Stimulated activated CD4-positive, alpha-beta T cell treated with anti-CD3 and anti-CD28 coated beads, Interleukin-15, amount 100 ng/mL, for 48 hours (primary cell): ENCODE measurements around the gene RIOK3.
"Not testable (repeated sequence)": the region's sequence is repeated elsewhere in the genome, so short reads cannot be mapped to it uniquely, and the experiment has no call there.

Source experiments
- DNase-seq, 2 donors: peaks; one replicate each; pipeline ENCODE4 v3.0.0-alpha.2; 2020; ENCODE audit warnings: low read depth in 2 of 2

Gene RIOK3

GRCh38 chr18:23451491-23451890 is 1.6 kb upstream of the RIOK3 start:
- no peak for DNase-seq

DNA sequence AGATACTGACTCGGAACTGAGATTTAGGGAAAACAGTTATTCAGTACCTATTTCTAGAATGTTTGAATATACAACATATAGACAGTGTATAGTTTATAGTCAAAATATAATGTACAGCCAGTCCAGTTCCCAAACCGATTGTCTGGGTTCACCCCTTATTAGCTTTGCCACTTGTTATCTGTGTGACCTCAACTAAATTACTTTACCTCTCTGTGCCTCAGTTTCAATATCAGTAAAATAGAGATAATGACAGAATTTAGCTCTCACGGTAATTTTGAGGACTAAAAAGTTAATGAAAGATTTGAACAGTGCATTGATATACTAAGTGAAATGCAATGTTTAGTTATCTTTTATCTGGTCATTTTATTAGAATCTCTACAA is 750 bp upstream of the RIOK3 start:
- DNase-seq, result no peak

GRCh38 chr18:23453680-23454058 is 582 bp downstream of the RIOK3 start:
- DNase-seq, result no peak

- no peak for DNase-seq
These were observed 3.7 kb downstream of the RIOK3 start for GRCh38 chr18:23456835-23457234.

- no peak for DNase-seq
These were observed 5.9 kb downstream of the RIOK3 start for GRCh38 chr18:23458830-23459529.

GRCh38 chr18:23459530-23459921 is 6.4 kb downstream of the RIOK3 start:
- no peak for DNase-seq

GRCh38 chr18:23460285-23461273 is 7.5 kb downstream of the RIOK3 start:
- no peak for DNase-seq

DNA sequence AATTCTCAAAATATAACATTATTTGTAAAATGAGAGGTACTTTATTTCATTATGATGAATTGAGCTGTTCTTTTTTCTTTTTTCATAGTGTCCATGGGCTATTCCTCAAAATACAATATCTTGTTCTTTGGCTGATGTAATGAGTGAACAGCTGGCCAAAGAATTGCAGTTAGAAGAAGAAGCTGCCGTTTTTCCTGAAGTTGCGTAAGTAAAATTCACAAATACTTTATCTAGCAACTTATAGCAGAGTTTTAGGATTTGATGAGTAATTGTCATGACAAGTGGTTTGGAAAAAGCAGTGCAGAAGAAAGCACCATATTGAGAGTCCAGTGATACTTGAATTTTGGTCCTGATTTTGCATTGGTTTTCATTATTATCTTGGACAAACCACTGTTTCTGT is 9.8 kb downstream of the RIOK3 start:
- no peak for DNase-seq

DNA sequence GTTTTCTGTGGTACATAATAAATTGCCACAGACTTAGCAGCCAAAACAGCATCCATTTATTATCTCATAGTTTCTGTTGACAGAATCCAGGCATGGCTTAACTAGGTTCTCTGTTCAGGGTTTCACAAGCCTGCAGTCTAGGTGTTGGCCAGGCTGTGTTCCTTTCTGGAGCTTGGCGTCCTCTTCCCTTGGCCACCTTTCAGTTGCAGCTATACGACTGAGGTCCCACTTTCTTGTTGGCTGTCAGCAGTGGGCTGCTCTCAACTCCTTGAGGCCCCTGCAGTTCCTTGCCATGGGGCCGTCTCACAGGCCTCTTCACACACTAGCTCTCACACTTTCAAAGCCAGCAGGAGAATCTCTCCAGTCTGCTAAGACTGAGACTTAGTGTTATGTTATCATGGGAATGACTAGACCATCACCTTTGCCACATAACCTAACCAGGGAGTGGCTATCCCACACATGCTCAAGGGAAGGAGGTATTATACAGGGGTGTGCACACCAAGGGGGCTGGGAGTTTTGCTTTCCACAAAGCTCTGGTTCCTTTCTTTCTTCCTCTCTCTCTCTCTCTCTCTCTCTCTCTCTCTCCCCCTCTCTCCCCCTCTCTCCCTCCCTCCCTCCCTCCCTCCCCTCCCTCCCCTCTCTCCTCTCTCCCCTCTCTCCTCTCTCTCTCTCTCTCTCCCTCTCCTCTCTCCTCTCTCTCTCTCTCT is 15.8 kb downstream of the RIOK3 start:
- no peak for DNase-seq

DNA sequence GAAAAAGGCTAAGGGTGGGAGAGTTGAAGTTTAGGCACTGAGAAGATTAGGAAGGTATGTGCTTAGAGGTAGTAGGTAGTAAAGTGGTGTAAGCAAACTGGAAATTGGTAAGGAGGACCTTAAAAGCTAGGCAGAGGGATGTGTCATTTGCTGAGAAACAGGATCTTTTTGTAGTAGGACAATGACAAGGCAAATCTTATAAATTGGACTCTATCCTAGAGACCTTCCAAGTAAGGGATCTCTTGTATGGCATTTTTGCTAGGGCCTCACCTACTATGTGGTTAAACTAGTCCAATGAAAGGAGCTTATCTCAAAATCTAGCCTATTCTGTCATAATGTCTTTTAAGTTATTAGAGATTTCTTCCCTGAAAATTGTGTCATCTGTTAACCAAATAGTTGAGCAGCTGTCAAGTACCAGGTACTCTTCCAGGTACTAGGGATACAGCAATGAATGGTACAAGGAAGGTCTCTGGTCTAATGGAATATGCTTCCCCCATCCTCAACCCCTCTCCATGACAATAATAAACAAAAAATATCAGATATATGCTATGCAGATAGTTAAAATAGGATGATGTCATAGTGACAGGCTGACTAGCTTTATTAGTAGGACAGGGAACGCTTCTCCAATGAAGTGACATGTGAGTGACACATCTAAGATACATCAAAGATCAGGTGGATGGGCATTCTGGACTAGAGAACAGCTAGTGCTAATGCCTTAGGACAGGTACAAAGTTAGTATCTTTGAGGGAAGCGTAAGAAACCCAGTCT is 17.7 kb downstream of the RIOK3 start:
- DNase-seq, result no peak

DNA sequence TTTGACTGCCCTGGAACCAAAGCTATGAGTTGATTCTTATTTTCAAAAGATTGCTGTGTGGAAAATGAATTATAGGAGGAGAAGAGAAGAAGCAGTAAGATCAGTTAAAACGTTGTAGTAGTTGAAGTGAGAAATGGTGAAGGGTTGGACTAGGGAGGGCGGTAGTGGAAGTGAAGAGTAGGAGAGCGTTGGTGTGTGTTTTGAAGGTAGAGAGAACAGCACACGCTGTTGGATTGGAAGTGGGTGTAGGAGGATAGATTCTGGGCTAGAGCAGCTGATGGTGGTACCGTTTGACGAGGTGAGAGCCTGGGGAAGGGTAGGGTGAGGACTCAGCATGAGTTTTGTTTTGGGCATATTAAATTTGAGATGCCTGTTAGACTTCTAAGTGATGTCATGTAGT is 18.4 kb downstream of the RIOK3 start:
- DNase-seq, result no peak

- no peak for DNase-seq
These were observed 26.9 kb downstream of the RIOK3 start for GRCh38 chr18:23479829-23480505.

GRCh38 chr18:23484561-23485182 is 31.6 kb downstream of the RIOK3 start:
- DNase-seq, result no peak

- DNase-seq, result no peak
These were observed 32.3 kb downstream of the RIOK3 start for GRCh38 chr18:23485386-23485785.

DNA sequence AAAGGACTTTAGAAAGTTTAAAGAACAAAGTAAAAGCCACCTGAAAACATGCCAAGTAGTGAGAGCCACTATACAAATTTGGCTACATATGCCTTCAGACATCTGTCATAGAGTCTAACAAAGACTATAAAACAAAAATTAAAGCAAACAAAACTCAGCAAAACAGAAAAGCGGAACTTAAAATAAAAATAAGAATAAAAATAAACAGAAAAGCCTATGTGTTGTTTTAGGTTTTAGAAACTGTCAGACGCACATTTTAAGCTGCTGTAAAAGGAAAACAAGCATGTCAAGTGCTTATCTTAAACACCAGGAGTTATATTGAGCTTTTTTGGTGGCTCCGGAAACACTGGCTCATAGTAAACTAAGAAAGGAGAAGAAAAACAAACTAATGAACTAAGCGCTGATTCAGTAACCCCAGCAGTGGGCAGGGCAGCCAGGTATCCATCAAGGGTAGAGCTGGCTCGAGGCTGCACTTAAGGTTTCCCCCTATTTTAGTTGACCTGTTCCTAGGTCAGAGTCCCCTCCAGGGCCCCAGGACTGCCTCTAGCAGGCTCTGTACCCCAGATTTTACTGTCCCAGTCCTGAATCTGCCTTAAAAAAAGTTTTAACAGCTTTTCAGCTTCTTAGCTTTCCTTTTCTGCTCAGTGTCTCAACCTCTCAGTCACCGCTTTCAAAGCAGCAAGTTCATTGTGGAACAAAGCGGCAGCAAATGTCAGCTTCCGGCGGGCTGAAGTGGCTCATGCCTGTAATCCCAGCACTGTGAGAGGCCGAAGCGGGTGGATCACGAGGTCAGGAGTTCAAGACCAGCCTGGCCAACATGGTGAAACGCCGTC is 34.9 kb downstream of the RIOK3 start:
- DNase-seq, result peak in 1 of 2 donors; percentile 33

DNA sequence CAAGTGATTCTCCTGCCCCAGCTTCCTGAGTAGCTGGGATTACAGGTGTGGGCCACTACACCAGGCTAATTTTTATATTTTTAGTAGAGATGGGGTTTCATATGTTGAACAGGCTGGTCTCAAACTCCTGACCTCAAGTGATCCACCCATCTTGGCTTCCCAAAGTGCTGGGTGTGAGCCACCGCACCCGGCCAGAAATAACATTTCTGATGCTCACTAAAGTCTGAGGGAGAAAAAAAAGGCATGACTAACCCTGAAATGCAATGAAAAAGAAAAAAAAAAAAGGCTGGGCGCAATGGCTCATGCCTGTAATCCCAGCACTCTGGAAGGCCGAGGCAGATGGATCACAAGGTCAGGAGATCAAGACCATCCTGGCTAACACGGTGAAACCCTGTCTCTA is 36.5 kb downstream of the RIOK3 start:
- not testable (repeated sequence) for DNase-seq

- DNase-seq, result no peak
These were observed 40.6 kb downstream of the RIOK3 start for GRCh38 chr18:23493654-23494053.

DNA sequence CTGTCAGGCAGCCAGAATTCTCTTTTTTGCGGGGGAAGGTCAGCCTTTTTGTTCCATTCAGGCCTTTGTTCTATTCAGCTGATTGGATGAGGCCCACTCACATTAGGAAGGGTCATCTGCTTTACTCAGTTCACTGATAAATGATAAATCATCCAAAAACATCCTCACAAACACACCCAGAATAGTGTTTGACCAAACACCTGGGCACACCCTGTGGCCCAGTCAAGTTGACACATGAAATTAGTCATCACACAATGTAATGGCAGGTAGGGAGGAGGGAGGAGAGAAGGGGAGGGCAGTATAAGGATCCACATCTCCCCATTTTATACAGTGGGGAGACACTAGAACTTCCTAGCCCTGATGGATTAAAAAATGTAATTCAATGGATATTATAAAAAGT is 41.9 kb downstream of the RIOK3 start:
- no peak for DNase-seq

DNA sequence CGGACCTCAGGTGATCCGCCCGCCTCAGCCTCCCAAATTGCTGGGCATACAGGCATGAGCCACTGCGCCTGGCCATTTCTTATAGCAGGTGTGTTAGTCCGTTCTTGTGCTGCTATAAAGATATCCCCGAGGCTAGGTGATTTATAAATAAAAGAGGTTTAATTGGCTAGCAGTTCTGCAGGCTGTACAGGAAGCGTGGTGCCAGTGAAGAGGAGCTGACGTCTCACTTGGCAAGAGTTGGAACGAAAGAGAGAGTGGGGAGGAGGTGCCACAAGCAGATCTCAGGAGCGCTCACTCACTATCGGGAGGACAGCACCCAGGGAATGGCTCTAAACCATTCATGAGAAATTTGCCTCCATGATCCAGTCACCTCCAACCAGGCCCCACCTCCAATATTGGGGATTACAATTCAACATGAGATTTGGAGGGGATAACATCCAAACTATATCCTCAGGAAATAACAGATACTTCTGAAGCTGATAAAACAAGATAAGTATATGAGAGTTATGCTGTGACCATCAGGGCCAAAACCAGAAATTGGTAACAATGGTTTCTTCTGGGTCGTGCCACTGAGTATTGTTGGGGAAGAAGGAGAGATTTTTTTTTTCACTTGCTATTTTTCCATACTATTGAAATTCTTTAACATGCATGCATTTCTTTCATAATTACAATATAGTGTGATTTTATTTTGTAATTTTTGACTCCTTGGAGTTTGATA is 42.8 kb downstream of the RIOK3 start:
- DNase-seq, result no peak
